ENCODE data around the gene PLEKHG2.
"Not testable (repeated sequence)": the region's sequence is repeated elsewhere in the genome, so short reads cannot be mapped to it uniquely, and the experiment has no call there.

Gene PLEKHG2

GRCh38 chr19:39448271-39448670, 35.8 kb downstream of the PLEKHG2 start:
- DNase-seq, result no peak

- DNase-seq, result no peak
Observed at GRCh38 chr19:39449116-39449797, 36.8 kb downstream of the PLEKHG2 start.

GRCh38 chr19:39451257-39451656, 38.8 kb downstream of the PLEKHG2 start:
- DNase-seq, result not testable (repeated sequence)

GRCh38 chr19:39463403-39463802, 50.9 kb downstream of the PLEKHG2 start:
- DNase-seq, result no peak

- DNase-seq, result no peak
Observed at GRCh38 chr19:39465956-39466747, 53.7 kb downstream of the PLEKHG2 start.

- no peak for DNase-seq
Observed at GRCh38 chr19:39467941-39468340, 55.5 kb downstream of the PLEKHG2 start.

- no peak for DNase-seq
Observed at GRCh38 chr19:39469036-39469435, 56.6 kb downstream of the PLEKHG2 start.

GRCh38 chr19:39469567-39469966, 57.1 kb downstream of the PLEKHG2 start:
- no peak for DNase-seq

- no peak for DNase-seq
Observed at GRCh38 chr19:39470724-39471339, 58.4 kb downstream of the PLEKHG2 start.

- no peak for DNase-seq
Observed at GRCh38 chr19:39471756-39472536, 59.5 kb downstream of the PLEKHG2 start.

GRCh38 chr19:39472746-39473442, 60.4 kb downstream of the PLEKHG2 start:
- DNase-seq, result no peak

GRCh38 chr19:39473443-39473960, 61.0 kb downstream of the PLEKHG2 start:
- DNase-seq, result no peak

- peak; percentile 30 to 73 (median 59) for DNase-seq
Observed at GRCh38 chr19:39474139-39474620, 61.7 kb downstream of the PLEKHG2 start.

- DNase-seq, result no peak
Observed at GRCh38 chr19:39475748-39476147, 63.3 kb downstream of the PLEKHG2 start.
